HL-60 (cell line): ENCODE measurements around the gene OR6N1.

Source experiments
- GABPA ChIP-seq: IDR thresholded peaks from 2 replicates; pipeline ENCODE4 v1.6.1; 2012; ENCODE audit warnings: low read depth
- TF ChIP-seq, protein P1 (sequence below): IDR thresholded peaks from one replicate; pipeline ENCODE4 v1.5.1; 2011; ENCODE audit warnings: low read length, control low read depth, inconsistent platforms; ENCODE audit not compliant: insufficient read depth

DNA sequence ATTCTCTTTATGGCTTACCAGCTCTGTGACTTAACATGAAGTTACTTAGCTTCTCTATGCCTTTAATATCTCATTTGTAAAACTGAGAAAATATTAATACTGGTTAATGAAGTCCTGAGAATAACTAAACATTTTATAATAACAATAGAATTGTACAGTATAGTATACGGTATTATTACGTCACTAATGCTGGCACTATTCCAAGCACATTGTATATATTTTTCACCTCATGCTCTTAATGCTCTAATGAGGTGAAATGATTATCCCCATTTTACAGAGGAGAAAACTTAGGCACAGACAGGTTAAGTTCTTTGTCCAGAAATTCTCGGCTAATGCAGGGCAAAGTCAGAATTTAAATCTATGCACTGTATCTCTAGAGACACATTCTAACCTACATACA, 52.3 kb downstream of the OR6N1 start:
- TF ChIP-seq, protein P1, sequence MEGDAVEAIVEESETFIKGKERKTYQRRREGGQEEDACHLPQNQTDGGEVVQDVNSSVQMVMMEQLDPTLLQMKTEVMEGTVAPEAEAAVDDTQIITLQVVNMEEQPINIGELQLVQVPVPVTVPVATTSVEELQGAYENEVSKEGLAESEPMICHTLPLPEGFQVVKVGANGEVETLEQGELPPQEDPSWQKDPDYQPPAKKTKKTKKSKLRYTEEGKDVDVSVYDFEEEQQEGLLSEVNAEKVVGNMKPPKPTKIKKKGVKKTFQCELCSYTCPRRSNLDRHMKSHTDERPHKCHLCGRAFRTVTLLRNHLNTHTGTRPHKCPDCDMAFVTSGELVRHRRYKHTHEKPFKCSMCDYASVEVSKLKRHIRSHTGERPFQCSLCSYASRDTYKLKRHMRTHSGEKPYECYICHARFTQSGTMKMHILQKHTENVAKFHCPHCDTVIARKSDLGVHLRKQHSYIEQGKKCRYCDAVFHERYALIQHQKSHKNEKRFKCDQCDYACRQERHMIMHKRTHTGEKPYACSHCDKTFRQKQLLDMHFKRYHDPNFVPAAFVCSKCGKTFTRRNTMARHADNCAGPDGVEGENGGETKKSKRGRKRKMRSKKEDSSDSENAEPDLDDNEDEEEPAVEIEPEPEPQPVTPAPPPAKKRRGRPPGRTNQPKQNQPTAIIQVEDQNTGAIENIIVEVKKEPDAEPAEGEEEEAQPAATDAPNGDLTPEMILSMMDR, result no peak
- no peak for TF ChIP-seq GABPA
